CD4-positive, CD25-positive, alpha-beta regulatory T cell (primary cell): ENCODE results near the gene DNAJC9. TPM values are rescaled to one million over a fixed set of nuclear protein-coding genes. Genes with fewer than 3 reads are reported as not detected.

Source experiments
- ATAC-seq, 2 donors: fragments of 150-1000 bp; cut with Tn5 transposase; one replicate each; pipeline ENCODE4 v1.10.0; 2021; ENCODE audit warnings: low read depth in 2 of 2, moderate number of reproducible peaks in 2 of 2, moderate library complexity in 1 of 2
- DNase-seq, 3 donors: peaks; one replicate each; pipeline versions ENCODE4 v3.0.0 to v3.0.0-alpha.2; 2012 to 2022; ENCODE audit warnings: mixed read lengths in 1 of 3
- H3K27ac ChIP-seq: one replicate; pipeline ENCODE4 v1.7.0; 2013; ENCODE audit warnings: mild to moderate bottlenecking, low read length; ENCODE audit not compliant: insufficient read depth, poor library complexity, severe bottlenecking
- H3K27me3 ChIP-seq: one replicate; pipeline ENCODE4 v1.7.0; 2013; ENCODE audit warnings: low read length; ENCODE audit not compliant: control insufficient read depth, insufficient read depth
- H3K36me3 ChIP-seq: one replicate; pipeline ENCODE4 v1.7.0; 2013; ENCODE audit warnings: mild to moderate bottlenecking, low read length, moderate library complexity; ENCODE audit not compliant: control insufficient read depth, insufficient read depth
- H3K4me1 ChIP-seq: 2 replicates; pipeline ENCODE4 v1.7.0; 2013; ENCODE audit warnings: mild to moderate bottlenecking, low read length; ENCODE audit not compliant: insufficient read depth, control insufficient read depth, poor library complexity, severe bottlenecking
- H3K4me3 ChIP-seq: one replicate; pipeline ENCODE4 v1.7.0; 2013; ENCODE audit warnings: low read depth, mild to moderate bottlenecking, low read length, moderate library complexity
- H3K9me3 ChIP-seq, 2 experiments: 1 replicate in 1 of 2; 2 replicates in 1 of 2; pipeline ENCODE4 v1.7.0; 2013; ENCODE audit warnings: low read length in 2 of 2, mild to moderate bottlenecking in 1 of 2, moderate library complexity in 1 of 2; ENCODE audit not compliant: control insufficient read depth in 2 of 2
- H3K27ac Mint-ChIP-seq, 3 donors: one replicate each; pipeline ENCODE4 v1.8.0; 2020 to 2022; ENCODE audit warnings: mild to moderate bottlenecking in 3 of 3, mixed read lengths in 3 of 3, moderate library complexity in 2 of 3
- H3K27me3 Mint-ChIP-seq: one replicate; pipeline ENCODE4 v1.8.0; 2022; ENCODE audit warnings: mild to moderate bottlenecking, mixed read lengths
- H3K36me3 Mint-ChIP-seq: one replicate; pipeline ENCODE4 v1.8.0; 2020; ENCODE audit warnings: mixed read lengths
- H3K4me1 Mint-ChIP-seq, 4 donors: one replicate each; pipeline ENCODE4 v1.8.0; 2020 to 2022; ENCODE audit warnings: mixed read lengths in 4 of 4, mild to moderate bottlenecking in 1 of 4
- H3K4me3 Mint-ChIP-seq, 4 donors: one replicate each; pipeline ENCODE4 v1.8.0; 2020 to 2022; ENCODE audit warnings: mild to moderate bottlenecking in 4 of 4, mixed read lengths in 4 of 4, moderate library complexity in 3 of 4
- H3K9me3 Mint-ChIP-seq, 7 donors: one replicate each; pipeline ENCODE4 v1.8.0; 2020 to 2022; ENCODE audit warnings: mixed read lengths in 7 of 7, mild to moderate bottlenecking in 3 of 7, moderate library complexity in 2 of 7
- polyA plus RNA-seq, 4 donors: library from polyadenylated mRNA; unstranded; fragments of 300-500 nt; fragmentation: Illumina TruSeq; gene quantifications; one replicate each; pipeline ENCODE4 v1.2.3, GENCODE V29; 2021
- total RNA-seq: library from RNA; stranded (reverse); gene quantifications from one replicate; pipeline ENCODE4 v1.2.3, GENCODE V29; 2022

Gene DNAJC9
- total and polyA plus RNA-seq, 5 donors from 2014 or later = 20.9 to 35.8 (median 33.9) TPM

DNA sequence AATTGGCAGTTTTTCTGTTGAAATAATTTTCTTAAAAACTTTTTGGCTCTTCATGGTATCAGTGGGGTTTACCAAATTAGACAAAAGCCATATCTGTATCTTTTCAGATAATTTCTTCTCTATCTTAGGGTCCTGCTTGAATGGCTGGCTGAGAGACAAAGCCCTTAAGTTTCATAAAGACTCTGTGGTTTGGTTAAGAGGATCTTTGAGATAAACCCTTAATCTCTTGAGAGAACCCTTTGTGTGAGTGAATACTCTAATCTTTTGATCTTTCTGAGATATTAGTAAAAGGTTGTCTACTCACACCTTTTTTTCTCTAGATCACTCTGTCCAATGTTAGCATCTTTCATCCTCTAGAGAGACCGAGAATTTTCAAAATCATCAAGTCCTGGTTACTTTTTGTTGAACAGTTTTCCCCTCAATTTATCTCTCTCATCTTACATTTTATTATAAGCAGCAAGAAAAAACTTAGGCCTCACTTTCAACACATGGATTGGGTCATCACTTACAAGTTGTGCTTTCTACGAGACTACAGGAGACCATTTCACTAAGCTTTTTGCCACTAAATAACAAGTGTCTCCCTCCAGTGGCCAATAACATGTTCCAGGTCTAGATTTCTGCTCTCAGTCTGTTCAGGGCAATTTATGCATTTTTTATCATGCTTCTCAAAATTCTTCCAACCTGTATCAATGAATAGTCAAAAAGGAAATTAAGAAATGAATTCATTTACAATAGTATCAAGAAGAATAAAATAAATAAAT is 28.4 kb downstream of the DNAJC9 start:
- Mint-ChIP-seq H3K4me3 (no peak overlapping the region), H3K27ac (no peak overlapping the region), H3K36me3 (peaks cover 50% of the 10 kb centered on the region), H3K27me3 (no peaks in the 10 kb centered on the region), H3K4me1 (peaks cover 0 to 18% (median 2%) of the 10 kb centered on the region in 4 donors), H3K9me3 (peaks cover 0 to 3% (median 0%) of the 10 kb centered on the region in 7 donors)
- Histone ChIP-seq H3K27ac (no peak overlapping the region), H3K4me1 (no peaks in the 10 kb centered on the region), H3K36me3 (peaks cover 17% of the 10 kb centered on the region), H3K9me3 (no peaks in the 10 kb centered on the region), H3K27me3 (no peaks in the 10 kb centered on the region), H3K4me3 (no peak overlapping the region)
- DNase-seq (peak in 2 of 3 donors; percentile 3 to 41), ATAC-seq (no peak)

DNA sequence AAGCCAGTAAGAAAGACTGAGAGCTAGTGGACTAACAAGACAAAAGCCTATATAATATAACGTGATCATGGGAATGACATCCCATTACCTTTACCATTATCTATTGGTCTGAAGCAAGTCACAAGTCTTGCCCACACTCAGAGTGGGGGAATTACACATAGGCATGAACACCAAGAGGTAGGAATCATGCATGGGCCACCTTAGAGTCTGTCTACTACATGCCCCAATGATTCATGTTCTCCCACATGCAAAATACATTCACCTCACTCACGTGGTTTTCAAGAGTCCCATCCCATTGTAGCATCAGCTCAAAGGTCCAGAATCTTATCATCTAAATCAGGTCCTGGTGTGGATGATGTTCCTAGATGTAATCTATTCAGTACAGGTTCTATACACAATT is 29.4 kb downstream of the DNAJC9 start:
- H3K27me3 ChIP-seq = no peaks in the 10 kb centered on the region
- Mint-ChIP-seq H3K4me1 (peaks cover 0 to 18% (median 2%) of the 10 kb centered on the region in 4 donors), H3K27ac (no peak overlapping the region), H3K27me3 (no peaks in the 10 kb centered on the region), H3K36me3 (peaks cover 59% of the 10 kb centered on the region), H3K4me3 (no peak overlapping the region), H3K9me3 (peaks cover 0 to 3% (median 0%) of the 10 kb centered on the region in 7 donors)
- DNase-seq (no peak), ATAC-seq (no peak)
- no peaks in the 10 kb centered on the region for H3K9me3 ChIP-seq
- no peaks in the 10 kb centered on the region for H3K4me1 ChIP-seq
- peaks cover 17% of the 10 kb centered on the region for H3K36me3 ChIP-seq
- no peak overlapping the region for H3K4me3 ChIP-seq
- no peak overlapping the region for H3K27ac ChIP-seq

GRCh38 chr10:73215749-73216148 is 31.3 kb downstream of the DNAJC9 start:
- H3K9me3 ChIP-seq = no peaks in the 10 kb centered on the region
- DNase-seq (no peak), ATAC-seq (no peak)
- Mint-ChIP-seq H3K27me3 (no peaks in the 10 kb centered on the region), H3K27ac (no peak overlapping the region), H3K9me3 (peaks cover 0 to 3% (median 0%) of the 10 kb centered on the region in 7 donors), H3K36me3 (peaks cover 51% of the 10 kb centered on the region), H3K4me1 (peaks cover 0 to 6% (median 2%) of the 10 kb centered on the region in 4 donors), H3K4me3 (no peak overlapping the region)
- no peaks in the 10 kb centered on the region for H3K27me3 ChIP-seq
- H3K4me3 ChIP-seq = no peak overlapping the region
- H3K36me3 ChIP-seq = peaks cover 20% of the 10 kb centered on the region
- no peak overlapping the region for H3K27ac ChIP-seq
- H3K4me1 ChIP-seq = no peaks in the 10 kb centered on the region

- no peak overlapping the region for H3K27ac Mint-ChIP-seq
- Histone ChIP-seq H3K27ac (no peak overlapping the region), H3K4me1 (no peaks in the 10 kb centered on the region), H3K9me3 (no peaks in the 10 kb centered on the region), H3K27me3 (no peaks in the 10 kb centered on the region), H3K36me3 (peaks cover 10% of the 10 kb centered on the region), H3K4me3 (no peak overlapping the region)
- H3K9me3 Mint-ChIP-seq = peaks cover 0 to 2% (median 0%) of the 10 kb centered on the region in 7 donors
- DNase-seq (no peak), ATAC-seq (no peak)
- no peaks in the 10 kb centered on the region for H3K27me3 Mint-ChIP-seq
- no peak overlapping the region for H3K4me3 Mint-ChIP-seq
- peaks cover 38% of the 10 kb centered on the region for H3K36me3 Mint-ChIP-seq
- H3K4me1 Mint-ChIP-seq = peaks cover 0 to 3% (median 0%) of the 10 kb centered on the region in 4 donors
These were observed 35.8 kb downstream of the DNAJC9 start for GRCh38 chr10:73211106-73211811.

DNA sequence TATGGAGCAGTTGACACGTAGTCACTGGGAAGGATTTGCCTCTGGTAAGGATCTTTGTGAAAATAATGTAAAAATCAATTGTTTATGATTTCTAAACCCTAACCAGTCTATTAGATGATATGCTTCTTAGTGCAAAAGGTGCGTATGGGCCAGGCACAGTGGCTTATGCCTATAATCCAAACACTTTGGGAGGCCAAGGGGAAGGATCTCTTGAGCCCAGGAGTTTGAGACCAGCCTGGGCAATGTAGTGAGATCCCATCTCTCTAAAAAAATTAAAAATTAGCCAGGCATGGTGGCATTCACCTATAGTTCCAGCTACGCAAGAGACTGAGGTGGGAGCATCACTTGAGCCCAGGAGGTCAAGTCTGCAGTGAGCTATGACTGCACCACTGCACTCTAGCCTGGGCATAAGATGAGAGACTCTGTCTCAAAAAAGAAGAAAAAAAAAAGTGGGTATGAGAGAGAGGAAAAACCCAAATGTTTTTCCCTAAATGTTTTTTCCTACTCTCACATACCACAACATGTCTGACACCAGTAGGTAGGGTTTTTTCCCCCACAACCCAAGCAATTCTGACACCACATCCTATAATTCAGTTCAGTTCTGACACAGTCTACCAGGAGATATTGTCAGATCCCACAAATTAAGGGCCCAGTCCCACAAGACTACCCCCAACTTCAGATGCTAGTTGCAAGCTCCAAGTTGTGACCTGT is 36.5 kb downstream of the DNAJC9 start:
- no peaks in the 10 kb centered on the region for H3K9me3 ChIP-seq
- H3K27me3 ChIP-seq = no peaks in the 10 kb centered on the region
- peaks cover 6% of the 10 kb centered on the region for H3K36me3 ChIP-seq
- Mint-ChIP-seq H3K27me3 (no peaks in the 10 kb centered on the region), H3K4me3 (no peak overlapping the region), H3K4me1 (no peaks in the 10 kb centered on the region), H3K36me3 (peaks cover 36% of the 10 kb centered on the region), H3K27ac (no peak overlapping the region), H3K9me3 (peaks cover 0 to 5% (median 0%) of the 10 kb centered on the region in 7 donors)
- no peak overlapping the region for H3K27ac ChIP-seq
- H3K4me1 ChIP-seq = no peaks in the 10 kb centered on the region
- H3K4me3 ChIP-seq = no peak overlapping the region
- no peak for ATAC-seq
- DNase-seq = no peak

GRCh38 chr10:73209705-73210104 is 37.4 kb downstream of the DNAJC9 start:
- H3K4me1 Mint-ChIP-seq = no peaks in the 10 kb centered on the region
- H3K36me3 ChIP-seq = peaks cover 6% of the 10 kb centered on the region
- H3K27me3 ChIP-seq = no peaks in the 10 kb centered on the region
- no peak overlapping the region for H3K27ac ChIP-seq
- no peak overlapping the region for H3K4me3 Mint-ChIP-seq
- no peak overlapping the region for H3K4me3 ChIP-seq
- H3K27ac Mint-ChIP-seq = peak overlapping the region in 1 of 3 donors; percentile 42
- H3K4me1 ChIP-seq = no peaks in the 10 kb centered on the region
- DNase-seq (no peak), ATAC-seq (no peak)
- no peaks in the 10 kb centered on the region for H3K27me3 Mint-ChIP-seq
- peaks cover 0 to 5% (median 0%) of the 10 kb centered on the region in 7 donors for H3K9me3 Mint-ChIP-seq
- peaks cover 40% of the 10 kb centered on the region for H3K36me3 Mint-ChIP-seq
- no peaks in the 10 kb centered on the region for H3K9me3 ChIP-seq

GRCh38 chr10:73207883-73208282 is 39.2 kb downstream of the DNAJC9 start:
- H3K27me3 Mint-ChIP-seq = no peaks in the 10 kb centered on the region
- Histone ChIP-seq H3K36me3 (peaks cover 6% of the 10 kb centered on the region), H3K27me3 (no peaks in the 10 kb centered on the region), H3K4me1 (no peaks in the 10 kb centered on the region), H3K27ac (no peak overlapping the region), H3K9me3 (no peaks in the 10 kb centered on the region), H3K4me3 (no peak overlapping the region)
- no peak overlapping the region for H3K4me3 Mint-ChIP-seq
- no peak for ATAC-seq
- DNase-seq = no peak
- peaks cover 28% of the 10 kb centered on the region for H3K36me3 Mint-ChIP-seq
- H3K4me1 Mint-ChIP-seq = no peaks in the 10 kb centered on the region
- peaks cover 0 to 5% (median 0%) of the 10 kb centered on the region in 7 donors for H3K9me3 Mint-ChIP-seq
- H3K27ac Mint-ChIP-seq = no peak overlapping the region
